Cortex of kidney (tissue), 1 donor: ENCODE measurements around the gene UBQLN4.
"Not testable (repeated sequence)": the region's sequence is repeated elsewhere in the genome, so short reads cannot be mapped to it uniquely, and the experiment has no call there.

Experiments
- DNase-seq: peaks from one replicate; lab custom pipeline; 2025; lab: John Stamatoyannopoulos, UW

UBQLN4 gene

DNA sequence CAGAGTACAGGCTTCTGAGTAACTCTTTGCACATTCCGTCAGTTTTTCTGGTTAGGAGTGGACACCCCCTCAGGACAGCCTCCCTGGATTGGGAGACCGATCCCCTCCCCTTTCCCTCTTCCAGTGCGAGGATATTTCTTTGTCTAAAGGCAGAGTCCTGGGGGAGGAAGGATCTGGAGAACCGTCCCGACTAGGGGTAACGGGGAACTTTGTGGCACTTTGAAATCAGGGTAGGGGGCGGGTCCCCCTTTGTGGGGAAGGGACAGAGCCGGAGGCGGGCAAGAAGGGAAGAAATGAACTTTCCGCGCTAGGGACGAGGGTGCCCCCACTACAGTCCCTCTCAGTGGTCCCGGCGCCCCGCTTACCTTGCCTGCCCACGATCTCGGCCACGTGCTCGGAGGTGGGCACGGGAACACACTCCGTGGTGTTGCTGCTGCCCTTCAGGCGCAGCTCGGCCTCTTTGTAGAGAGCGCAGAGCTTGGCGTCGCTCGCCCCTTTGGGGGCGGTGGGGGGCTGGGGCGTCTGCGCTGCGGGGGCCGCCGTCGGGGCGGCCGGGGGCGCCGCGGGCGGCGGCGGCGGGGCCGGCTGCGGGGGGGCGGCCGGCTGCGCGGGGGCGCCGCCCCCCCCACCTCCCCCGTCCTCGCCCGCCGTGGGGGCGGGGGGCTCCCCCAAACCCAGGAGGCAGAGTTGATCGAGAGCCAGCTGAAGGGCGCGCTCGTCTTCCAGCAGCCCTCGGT, 27.8 kb upstream of the UBQLN4 start:
- DNase-seq, result no peak

DNA sequence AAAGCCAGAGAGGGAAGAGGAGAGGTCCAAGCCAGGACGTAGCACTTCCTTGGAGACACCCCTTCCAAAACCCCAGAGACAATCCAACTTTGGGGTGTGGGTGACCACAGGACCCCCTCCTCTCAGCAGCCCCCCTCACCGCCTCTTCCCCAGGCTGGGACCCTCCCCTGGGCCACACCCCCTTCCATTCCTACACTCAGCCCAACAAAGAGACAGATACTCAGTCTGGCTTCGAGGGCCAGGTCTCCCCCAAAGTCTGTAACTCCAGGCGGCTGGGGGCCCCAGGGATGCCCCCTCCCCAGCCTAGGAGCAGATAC, 27.2 kb upstream of the UBQLN4 start:
- DNase-seq, result no peak

DNA sequence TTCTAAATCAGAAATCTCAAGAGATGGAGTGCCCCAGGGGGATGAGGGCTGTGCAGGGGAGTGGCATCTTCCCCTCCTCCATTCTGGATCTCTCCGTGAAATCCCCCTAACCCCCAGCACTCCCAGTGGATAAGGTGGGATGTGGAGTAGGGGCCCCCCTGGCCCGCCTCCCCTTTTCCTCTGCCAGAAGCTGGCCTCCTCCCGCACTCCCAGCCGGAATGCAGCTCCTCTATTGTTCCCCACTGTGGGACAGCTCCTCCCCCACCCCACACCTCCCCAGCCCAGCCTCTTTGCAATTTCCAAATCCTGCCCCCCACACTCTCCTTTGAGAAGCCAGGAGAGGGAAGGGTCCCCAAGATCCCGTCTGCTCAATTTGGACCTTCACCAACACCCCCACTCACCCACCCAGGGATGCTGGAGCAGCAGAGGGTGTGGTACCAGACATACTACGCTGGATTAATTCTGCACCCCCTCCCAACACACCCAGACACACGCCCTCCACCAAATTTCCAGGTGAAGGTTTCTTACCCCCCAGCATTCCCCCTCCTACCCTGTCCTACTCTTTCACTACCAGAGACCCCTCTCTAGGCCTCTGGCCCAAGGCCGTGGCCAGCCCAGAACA, 26.8 kb upstream of the UBQLN4 start:
- DNase-seq, result no peak

DNA sequence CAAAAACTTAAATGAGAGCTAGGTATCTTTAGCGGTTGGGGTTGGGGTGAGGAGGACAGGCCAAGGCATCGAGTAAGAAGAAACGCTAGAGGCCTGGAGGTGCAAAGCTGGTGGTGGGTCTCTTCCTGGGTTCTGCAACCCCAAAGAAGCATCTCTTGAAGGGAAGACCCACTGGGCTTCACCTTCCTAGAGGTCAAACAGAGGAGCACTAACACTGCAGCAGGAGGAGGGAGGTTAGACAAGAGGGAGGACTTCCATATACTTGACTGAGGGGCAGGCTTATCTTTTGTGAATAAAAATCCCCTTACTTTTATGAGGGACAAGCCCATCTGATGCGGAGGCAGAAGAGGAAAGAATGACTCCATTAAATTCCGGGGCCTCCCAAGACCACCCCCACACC, 26.2 kb upstream of the UBQLN4 start:
- no peak for DNase-seq

DNA sequence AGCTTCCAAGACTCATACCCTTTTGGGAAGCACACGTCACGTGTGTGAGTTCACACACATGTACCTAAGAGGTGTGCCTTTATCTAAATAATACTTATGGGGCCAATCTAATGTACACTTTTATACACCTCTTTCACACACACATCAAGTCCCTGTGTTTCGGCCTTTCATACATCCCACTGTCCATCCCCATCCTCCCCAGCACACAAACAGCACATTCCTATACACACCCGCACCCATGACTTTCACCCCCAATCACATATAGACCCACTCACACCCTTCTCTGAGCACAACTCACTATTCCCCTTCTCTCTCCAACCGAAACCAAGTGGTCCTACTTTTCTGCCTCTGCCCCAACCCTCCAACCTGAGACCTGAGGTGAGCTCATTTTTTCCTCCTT, 25.1 kb upstream of the UBQLN4 start:
- DNase-seq, result no peak

DNA sequence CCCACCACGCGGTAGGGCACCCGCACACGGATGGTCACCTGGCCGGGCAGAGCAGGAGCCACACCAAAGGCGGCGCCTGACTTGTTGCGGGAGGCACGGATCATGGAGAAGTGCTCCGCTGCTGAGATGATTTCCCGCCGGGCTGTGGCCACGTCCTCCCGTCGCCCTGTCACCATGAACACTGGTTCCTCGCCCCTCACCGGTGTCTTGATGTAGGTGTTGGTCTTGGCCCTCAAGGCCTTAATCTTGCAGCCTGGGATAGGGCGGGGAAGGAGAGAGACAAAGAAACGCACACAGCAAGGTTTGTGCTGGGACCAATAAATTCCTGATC, 23.8 kb upstream of the UBQLN4 start:
- DNase-seq, result no peak

DNA sequence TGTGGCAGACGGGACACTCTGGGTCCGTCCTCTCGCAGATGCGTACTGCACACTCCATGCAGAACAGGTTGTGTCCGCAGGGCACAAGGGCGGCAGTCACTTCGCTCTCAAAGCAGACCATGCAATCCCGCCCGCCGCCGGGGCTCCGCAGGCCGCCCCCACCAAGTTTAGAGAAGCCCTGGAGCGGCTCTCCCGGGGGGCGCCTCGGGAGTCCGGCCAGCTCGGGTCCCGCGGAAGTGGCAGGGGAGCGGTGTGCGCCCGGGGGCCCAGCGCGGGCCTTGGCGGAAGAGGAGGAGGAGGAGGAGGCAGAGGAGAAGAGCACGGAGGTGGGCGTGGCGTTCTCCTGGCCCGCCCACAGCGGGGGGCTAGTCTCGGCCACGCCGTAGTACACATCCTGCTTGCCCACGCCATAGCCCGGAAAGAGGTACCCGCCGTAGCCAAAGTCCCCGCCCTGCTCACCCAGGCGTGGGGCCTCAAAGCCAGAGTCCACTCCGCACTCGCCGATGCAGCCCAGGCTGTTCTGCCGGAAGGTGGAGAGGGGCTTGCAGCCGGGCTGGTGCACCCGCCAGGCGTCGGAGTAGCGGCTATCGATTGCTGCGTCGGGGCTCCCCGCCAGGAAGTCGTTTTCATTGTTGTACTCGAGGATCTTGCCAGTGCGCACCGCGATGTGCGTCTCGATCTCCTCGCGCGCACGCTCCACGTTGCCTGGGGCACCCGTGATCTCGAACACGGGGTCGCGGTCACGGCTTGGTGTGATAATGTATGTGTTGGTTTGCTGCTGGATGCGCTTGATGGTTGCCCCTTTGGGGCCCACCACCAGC, 23.2 kb upstream of the UBQLN4 start:
- no peak for DNase-seq

DNA sequence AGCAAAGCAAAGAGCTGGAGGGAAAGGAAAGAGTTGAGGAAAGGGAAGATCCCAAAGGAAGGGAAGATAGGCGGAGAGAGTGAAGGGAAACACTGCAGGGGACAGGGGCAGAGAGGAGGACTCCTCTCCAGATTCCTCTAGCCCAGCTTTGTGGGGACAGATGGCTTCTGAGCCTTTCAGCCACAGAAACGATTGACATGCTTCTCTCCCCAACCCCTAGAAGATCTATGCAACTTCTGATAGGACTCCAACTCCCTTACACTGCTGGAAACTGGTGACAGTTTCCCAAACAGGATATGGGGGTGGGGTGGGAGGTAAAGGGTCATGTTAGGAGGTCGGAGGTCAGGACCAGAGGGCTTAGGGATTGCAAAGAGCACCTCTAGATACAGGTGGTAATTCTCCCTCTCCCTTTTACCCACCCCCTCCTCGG, 22.2 kb upstream of the UBQLN4 start:
- no peak for DNase-seq

DNA sequence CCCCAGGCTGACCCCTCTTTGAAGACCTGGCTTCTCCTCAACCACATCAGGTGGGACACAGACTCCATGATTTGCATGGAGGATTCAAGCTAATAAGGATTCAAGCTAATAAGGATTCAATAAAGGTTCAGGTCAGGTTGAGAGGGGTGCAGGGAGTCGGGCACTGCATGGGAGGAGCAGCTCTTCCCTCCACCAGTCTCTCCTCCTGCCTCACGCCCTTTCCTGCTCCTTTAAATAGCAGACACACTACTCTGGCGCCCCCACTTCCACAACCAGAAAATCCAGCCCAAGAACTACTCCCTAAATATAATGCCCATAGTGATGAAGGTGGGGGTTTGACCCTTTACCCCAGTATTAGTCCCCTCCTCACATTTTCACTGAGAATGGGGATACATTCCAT, 21.6 kb upstream of the UBQLN4 start:
- DNase-seq, result no peak

DNA sequence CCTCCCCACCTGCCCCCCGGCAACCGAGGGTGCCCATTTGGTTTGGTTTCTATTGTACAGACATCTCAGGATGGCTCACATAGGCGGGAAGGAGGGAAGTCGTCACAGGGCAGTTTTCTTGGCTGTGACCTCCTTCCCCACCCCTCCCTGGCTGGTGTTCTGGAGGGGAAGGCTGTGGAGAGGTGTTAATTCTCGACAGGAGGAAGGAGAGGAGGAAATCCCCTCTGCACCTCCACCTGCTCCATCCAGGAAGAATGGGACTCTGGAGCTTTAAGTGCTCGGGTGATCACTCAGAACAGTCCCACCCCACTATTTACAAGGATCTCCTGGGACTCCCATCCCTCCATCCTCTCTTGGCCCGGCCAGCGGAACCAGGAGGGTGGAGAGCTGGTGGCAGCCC, 21.1 kb upstream of the UBQLN4 start:
- no peak for DNase-seq

DNA sequence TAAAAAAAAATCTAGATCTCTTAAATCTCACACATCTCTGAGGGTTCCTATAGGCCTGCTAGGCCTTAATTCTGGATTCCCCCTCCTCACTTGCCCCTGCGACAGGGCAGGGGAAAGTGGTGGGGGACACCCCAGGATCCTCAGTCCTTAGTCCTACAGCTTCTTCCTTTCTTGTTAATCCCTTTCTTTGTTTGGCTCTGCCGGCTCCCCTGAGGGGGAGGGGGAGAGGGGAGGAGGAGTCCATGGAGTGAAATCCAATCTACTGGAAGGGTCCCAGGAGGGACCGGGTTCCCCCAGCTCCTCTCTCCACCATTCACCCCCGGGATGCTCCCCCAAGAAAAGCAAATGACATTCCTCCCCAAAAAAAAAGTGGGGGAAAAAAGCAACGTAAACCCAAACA, 20.1 kb upstream of the UBQLN4 start:
- DNase-seq, result no peak

DNA sequence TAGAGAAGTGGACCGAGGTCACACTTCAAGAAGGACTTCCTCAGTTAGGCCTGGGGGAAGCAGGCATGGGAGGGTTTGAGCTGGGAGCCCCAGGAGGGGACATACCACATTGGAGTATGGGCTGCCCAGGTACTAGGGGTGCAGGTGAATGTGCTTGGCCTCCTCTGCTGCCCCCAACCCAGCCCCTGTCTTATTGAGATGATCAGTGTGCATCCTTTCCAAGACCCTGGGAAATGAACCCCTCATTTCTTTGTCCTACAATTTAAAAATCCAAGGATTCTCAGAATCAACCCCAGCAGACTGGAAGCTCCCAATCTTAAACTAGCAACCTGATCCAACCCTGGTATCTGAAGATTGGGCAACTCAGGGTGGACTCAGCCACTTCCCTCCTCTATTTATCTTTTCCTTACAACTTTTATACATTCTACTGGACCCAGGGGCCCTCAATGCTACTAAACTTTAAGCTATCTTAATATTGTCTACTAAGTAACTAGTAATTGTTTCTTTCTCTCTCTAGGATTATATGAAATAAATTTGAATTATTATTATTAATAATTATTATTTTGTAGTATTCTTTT, 19.6 kb upstream of the UBQLN4 start:
- no peak for DNase-seq

DNA sequence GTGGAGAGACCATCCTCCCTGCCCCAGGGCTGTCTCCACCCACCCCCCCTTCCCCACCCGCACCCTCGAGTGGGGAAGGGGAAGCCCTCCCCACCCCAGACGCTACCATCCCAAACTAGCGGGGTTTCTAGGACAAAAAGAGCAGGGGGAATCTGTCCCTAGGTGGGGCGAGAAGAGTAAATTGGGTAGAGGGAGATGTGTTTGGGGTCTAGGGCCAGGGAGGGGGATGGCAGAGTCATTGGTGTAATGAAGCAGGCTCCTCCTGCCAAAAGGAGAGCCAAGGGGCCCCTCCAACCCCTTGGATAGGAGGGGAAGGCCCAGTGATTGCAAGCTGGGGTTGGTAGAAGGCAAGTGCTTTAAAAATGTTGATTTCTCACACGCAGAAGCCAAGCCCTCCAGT, 18.7 kb upstream of the UBQLN4 start:
- no peak for DNase-seq

DNA sequence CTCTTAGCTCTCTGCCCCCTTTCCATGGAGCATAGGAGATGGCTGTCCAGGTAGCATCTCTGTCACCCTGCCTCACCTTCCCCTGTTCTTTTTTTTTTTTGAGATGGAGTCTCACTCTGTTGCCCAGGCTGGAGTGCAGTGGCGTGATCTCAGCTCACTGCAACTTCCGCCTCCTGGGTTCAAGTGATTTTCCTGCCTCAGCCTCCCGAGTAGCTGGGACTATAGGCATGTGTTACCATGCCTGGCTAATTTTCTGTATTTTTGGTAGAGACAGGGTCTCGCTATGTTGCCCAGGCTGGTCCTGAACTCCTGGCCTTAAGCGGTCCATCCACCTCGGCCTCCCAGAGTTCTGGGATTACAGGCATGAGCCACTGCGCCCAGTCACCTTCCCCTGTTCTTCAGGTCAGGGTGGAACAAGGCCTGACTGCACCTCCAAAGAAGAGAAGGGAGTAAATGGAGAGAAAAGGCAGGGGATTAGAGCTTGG, 17.8 kb upstream of the UBQLN4 start:
- not testable (repeated sequence) for DNase-seq

DNA sequence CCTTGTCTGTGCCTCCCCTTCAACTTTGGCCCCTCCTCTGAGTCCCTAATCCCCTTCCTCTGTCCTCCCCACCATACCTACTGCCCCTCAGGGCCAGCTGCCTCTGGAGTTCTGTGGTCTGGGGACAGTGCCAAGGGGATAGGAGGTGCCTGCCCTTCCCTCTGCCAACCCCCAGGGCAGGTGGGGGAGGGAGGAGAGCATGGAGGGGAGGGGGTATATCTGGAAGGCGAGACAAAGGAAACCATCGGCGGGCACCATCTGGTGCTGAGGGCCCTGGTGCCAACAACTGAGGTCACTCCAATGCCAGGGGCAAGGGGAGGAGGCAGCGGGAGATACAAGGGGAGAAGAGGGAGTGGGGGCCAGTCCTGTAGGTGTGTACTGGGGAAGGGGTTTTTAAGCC, 16.9 kb upstream of the UBQLN4 start:
- DNase-seq, result no peak

DNA sequence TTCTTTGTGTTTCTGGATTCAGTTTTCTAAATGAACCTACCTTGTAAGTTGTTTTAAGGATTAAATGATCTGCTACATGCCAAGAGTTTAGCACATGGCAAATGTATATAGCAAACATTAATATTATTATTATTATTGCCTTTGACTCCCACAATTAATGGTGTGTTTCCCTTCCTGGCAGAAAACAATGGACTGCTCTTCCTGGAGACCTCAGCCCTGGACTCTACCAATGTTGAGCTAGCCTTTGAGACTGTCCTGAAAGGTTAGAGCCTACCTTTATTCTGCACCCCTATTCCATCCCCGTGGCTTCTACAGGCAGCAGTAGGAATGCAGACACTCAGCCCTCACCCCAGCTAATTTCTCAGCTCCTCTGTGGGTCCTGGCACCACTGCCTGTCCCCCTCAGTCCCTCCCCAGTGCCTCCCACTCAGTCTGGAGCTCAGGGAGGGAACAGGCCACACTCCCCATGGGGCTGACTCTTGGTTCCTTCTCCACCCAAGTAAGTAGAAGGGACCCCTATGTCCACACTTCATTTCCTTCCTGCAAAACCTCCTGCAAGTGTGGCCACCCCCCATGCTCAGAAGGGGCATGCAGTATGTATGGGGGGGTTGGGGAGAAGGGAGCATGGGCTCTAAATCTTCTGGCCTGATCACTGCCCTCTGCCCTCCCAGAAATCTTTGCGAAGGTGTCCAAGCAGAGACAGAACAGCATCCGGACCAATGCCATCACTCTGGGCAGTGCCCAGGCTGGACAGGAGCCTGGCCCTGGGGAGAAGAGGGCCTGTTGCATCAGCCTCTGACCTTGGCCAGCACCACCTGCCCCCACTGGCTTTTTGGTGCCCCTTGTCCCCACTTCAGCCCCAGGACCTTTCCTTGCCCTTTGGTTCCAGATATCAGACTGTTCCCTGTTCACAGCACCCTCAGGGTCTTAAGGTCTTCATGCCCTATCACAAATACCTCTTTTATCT, 16.2 kb upstream of the UBQLN4 start:
- no peak for DNase-seq

DNA sequence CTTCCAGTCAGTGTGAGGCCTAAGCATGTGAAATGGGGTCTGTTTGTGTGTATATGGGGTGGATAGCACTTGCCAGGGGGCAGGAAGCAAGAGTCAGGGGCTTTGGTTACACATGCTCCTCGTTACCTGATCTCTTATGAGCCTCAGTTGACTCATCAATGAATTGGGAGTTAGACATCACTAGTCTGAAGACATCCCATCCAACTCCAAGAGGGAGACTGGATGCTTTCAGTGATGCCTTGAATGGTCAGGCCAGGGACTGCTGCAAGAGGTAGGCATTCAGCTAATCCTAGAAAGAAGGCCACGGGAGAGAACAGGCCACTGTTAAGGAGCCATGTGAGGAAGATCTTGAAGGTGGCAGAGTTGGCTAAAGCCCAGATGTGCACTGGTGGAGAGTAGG, 13.7 kb upstream of the UBQLN4 start:
- DNase-seq, result no peak

DNA sequence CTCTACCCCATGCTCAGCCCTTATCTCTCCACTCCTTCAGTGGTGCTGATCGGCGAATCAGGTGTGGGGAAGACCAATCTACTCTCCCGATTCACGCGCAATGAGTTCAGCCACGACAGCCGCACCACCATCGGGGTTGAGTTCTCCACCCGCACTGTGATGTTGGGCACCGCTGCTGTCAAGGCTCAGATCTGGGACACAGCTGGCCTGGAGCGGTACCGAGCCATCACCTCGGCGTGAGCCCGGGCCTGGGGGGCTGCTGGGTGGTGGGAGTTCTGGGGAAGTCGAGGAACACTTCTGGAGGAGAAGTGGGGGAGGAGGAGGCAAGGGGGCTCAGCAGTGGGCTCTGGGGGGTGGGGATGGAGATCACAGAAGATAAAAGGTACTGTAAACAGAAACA, 12.3 kb upstream of the UBQLN4 start:
- DNase-seq, result no peak

DNA sequence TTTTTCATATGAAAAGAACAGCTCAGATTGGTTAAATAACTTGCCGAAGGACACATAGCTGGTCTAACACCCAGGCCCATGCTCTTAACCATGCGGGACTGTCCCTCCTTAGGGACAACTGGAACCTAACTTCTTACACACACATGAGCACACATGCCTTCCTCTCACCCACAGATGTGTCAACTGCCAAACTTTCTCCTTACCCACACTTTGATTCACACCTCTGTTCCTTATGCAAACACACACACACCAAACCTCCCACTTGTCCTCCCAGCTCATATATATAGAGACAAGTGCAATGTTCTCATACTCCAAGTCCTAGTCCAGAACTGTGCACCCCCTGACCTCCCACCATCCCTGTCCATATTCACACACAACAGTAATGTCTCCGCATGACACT, 11.6 kb upstream of the UBQLN4 start:
- DNase-seq, result no peak

DNA sequence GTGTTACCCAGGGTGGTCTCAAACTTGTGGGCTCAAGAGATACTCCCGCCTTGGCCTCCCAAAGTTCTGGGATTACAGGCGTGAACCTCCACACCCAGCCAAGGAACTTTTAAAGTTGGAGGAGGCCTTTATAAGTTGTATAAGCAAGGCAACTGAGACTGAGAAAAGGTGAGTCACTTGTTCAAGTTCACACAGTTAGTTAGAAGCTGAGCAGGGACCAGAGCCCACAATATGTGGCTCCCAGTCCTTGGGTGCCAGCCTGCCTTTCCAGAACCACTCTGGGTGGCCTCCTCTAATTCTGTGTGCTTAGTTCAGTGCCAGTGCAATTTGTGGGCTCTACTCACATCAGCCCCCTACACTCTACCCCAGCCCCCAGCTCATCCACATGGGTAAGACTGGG, 11.0 kb upstream of the UBQLN4 start:
- DNase-seq, result no peak

DNA sequence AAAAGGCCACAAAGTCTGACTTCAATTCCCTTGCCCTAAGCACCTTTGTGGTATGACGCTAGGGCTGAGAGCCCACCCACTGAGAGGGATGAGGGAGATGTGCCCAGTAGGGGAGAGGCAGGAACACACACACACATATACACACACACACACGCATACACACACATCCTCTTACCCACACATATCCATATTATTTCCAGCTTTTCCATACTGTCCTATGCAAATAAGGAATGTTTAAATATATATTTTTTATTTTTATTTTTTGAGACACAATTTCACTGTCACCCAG, 10.3 kb upstream of the UBQLN4 start:
- no peak for DNase-seq

DNA sequence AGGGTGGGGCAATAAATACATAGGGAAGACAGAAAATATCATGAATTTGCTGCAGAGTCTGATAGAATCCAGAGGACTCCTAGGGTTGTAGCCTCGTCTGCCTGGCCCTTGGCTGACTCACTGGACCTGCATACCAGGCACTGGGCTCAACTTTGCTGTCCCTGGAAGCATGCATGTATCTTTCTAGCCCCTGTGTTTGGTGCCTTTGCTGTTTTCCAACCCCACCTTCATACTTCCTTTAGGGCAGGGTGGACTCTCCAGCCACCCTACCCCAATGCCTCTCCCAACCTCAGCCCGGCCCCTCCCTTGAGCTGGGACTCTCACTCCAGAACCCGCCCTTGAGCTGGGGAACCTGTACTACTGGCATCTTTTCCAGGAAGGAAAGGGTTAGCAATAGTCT, 8.6 kb upstream of the UBQLN4 start:
- DNase-seq, result no peak
